ENCODE measurements around the gene ERP44.

ERP44 gene

GRCh38 chr9:100052375-100052774, 46.4 kb downstream of the ERP44 start:
- Histone ChIP-seq H3K27ac (ENCODE audit: low read depth, low read length) (no peak overlapping the region), H3K4me3 (ENCODE audit: low read depth, low read length) (no peak overlapping the region), H3K27me3 (ENCODE audit: insufficient read depth, low read length) (no peaks in the 10 kb centered on the region), H3K36me3 (ENCODE audit: insufficient read depth, low read length) (0 out of 2 replicates have a peak, but pooled peaks cover 2% of the 10 kb centered on the region), H3K4me1 (ENCODE audit: control insufficient read depth, insufficient read depth, low read length, unreplicated experiment) (no peaks in the 10 kb centered on the region), H2AFZ (ENCODE audit: low read length, unreplicated experiment) (no peak overlapping the region), H3K79me2 (ENCODE audit: control insufficient read depth, insufficient read depth, low read length, unreplicated experiment) (no peaks in the 10 kb centered on the region)

- H2AFZ ChIP-seq (ENCODE audit: low read length, unreplicated experiment), result no peak overlapping the region
- peaks cover 7% of the 10 kb centered on the region; the same call in 1 of the 2 replicates for H3K36me3 ChIP-seq (ENCODE audit: insufficient read depth, low read length)
- no peak overlapping the region for H3K4me3 ChIP-seq (ENCODE audit: low read depth, low read length)
- no peaks in the 10 kb centered on the region for H3K27me3 ChIP-seq (ENCODE audit: insufficient read depth, low read length)
- no peaks in the 10 kb centered on the region for H3K79me2 ChIP-seq (ENCODE audit: control insufficient read depth, insufficient read depth, low read length, unreplicated experiment)
- no peaks in the 10 kb centered on the region for H3K4me1 ChIP-seq (ENCODE audit: control insufficient read depth, insufficient read depth, low read length, unreplicated experiment)
- H3K27ac ChIP-seq (ENCODE audit: low read depth, low read length), result no peak overlapping the region
These were observed 49.2 kb downstream of the ERP44 start for GRCh38 chr9:100049551-100049950.

GRCh38 chr9:100038472-100038871, 60.3 kb downstream of the ERP44 start:
- H3K4me3 ChIP-seq (ENCODE audit: low read depth, low read length), result no peak overlapping the region
- peaks cover 28% of the 10 kb centered on the region for H3K79me2 ChIP-seq (ENCODE audit: control insufficient read depth, insufficient read depth, low read length, unreplicated experiment)
- no peaks in the 10 kb centered on the region for H3K27me3 ChIP-seq (ENCODE audit: insufficient read depth, low read length)
- no peak overlapping the region for H2AFZ ChIP-seq (ENCODE audit: low read length, unreplicated experiment)
- H3K27ac ChIP-seq (ENCODE audit: low read depth, low read length), result no peak overlapping the region
- H3K36me3 ChIP-seq (ENCODE audit: insufficient read depth, low read length), result peaks cover 10% of the 10 kb centered on the region
- H3K4me1 ChIP-seq (ENCODE audit: control insufficient read depth, insufficient read depth, low read length, unreplicated experiment), result no peaks in the 10 kb centered on the region

GRCh38 chr9:100033877-100034551, 64.8 kb downstream of the ERP44 start:
- H3K27ac ChIP-seq (ENCODE audit: low read depth, low read length), result no peak overlapping the region
- no peak overlapping the region for H2AFZ ChIP-seq (ENCODE audit: low read length, unreplicated experiment)
- H3K4me1 ChIP-seq (ENCODE audit: control insufficient read depth, insufficient read depth, low read length, unreplicated experiment), result no peaks in the 10 kb centered on the region
- H3K36me3 ChIP-seq (ENCODE audit: insufficient read depth, low read length), result peaks cover 15% of the 10 kb centered on the region
- no peaks in the 10 kb centered on the region for H3K27me3 ChIP-seq (ENCODE audit: insufficient read depth, low read length)
- peaks cover 28% of the 10 kb centered on the region for H3K79me2 ChIP-seq (ENCODE audit: control insufficient read depth, insufficient read depth, low read length, unreplicated experiment)
- no peak overlapping the region for H3K4me3 ChIP-seq (ENCODE audit: low read depth, low read length)

- Histone ChIP-seq H3K27ac (ENCODE audit: low read depth, low read length) (no peak overlapping the region), H2AFZ (ENCODE audit: low read length, unreplicated experiment) (no peak overlapping the region), H3K36me3 (ENCODE audit: insufficient read depth, low read length) (peaks cover 15% of the 10 kb centered on the region), H3K79me2 (ENCODE audit: control insufficient read depth, insufficient read depth, low read length, unreplicated experiment) (peaks cover 15% of the 10 kb centered on the region), H3K4me3 (ENCODE audit: low read depth, low read length) (no peak overlapping the region), H3K27me3 (ENCODE audit: insufficient read depth, low read length) (no peaks in the 10 kb centered on the region), H3K4me1 (ENCODE audit: control insufficient read depth, insufficient read depth, low read length, unreplicated experiment) (no peaks in the 10 kb centered on the region)
These were observed 68.3 kb downstream of the ERP44 start for GRCh38 chr9:100030548-100030947.

- Histone ChIP-seq H3K4me3 (ENCODE audit: low read depth, low read length) (no peak overlapping the region), H3K79me2 (ENCODE audit: control insufficient read depth, insufficient read depth, low read length, unreplicated experiment) (peaks cover 6% of the 10 kb centered on the region), H3K27ac (ENCODE audit: low read depth, low read length) (no peak overlapping the region), H3K27me3 (ENCODE audit: insufficient read depth, low read length) (no peaks in the 10 kb centered on the region), H3K4me1 (ENCODE audit: control insufficient read depth, insufficient read depth, low read length, unreplicated experiment) (no peaks in the 10 kb centered on the region), H2AFZ (ENCODE audit: low read length, unreplicated experiment) (no peak overlapping the region), H3K36me3 (ENCODE audit: insufficient read depth, low read length) (peaks cover 23% of the 10 kb centered on the region)
These were observed 69.5 kb downstream of the ERP44 start for GRCh38 chr9:100029251-100029650.

- Histone ChIP-seq H3K36me3 (ENCODE audit: insufficient read depth, low read length) (peaks cover 16% of the 10 kb centered on the region), H3K27ac (ENCODE audit: low read depth, low read length) (no peak overlapping the region), H3K27me3 (ENCODE audit: insufficient read depth, low read length) (no peaks in the 10 kb centered on the region), H3K79me2 (ENCODE audit: control insufficient read depth, insufficient read depth, low read length, unreplicated experiment) (no peaks in the 10 kb centered on the region), H3K4me3 (ENCODE audit: low read depth, low read length) (no peak overlapping the region), H2AFZ (ENCODE audit: low read length, unreplicated experiment) (no peak overlapping the region), H3K4me1 (ENCODE audit: control insufficient read depth, insufficient read depth, low read length, unreplicated experiment) (no peaks in the 10 kb centered on the region)
These were observed 70.5 kb downstream of the ERP44 start for GRCh38 chr9:100028201-100028784.

- Histone ChIP-seq H3K27ac (ENCODE audit: low read depth, low read length) (no peak overlapping the region), H3K36me3 (ENCODE audit: insufficient read depth, low read length) (peaks cover 8% of the 10 kb centered on the region), H3K4me3 (ENCODE audit: low read depth, low read length) (no peak overlapping the region), H3K27me3 (ENCODE audit: insufficient read depth, low read length) (no peaks in the 10 kb centered on the region), H3K79me2 (ENCODE audit: control insufficient read depth, insufficient read depth, low read length, unreplicated experiment) (no peaks in the 10 kb centered on the region), H2AFZ (ENCODE audit: low read length, unreplicated experiment) (no peak overlapping the region), H3K4me1 (ENCODE audit: control insufficient read depth, insufficient read depth, low read length, unreplicated experiment) (no peaks in the 10 kb centered on the region)
These were observed 71.3 kb downstream of the ERP44 start for GRCh38 chr9:100027543-100027942.

- Histone ChIP-seq H3K36me3 (ENCODE audit: insufficient read depth, low read length) (peaks cover 11% of the 10 kb centered on the region), H3K79me2 (ENCODE audit: control insufficient read depth, insufficient read depth, low read length, unreplicated experiment) (no peaks in the 10 kb centered on the region), H3K4me3 (ENCODE audit: low read depth, low read length) (no peak overlapping the region), H3K27me3 (ENCODE audit: insufficient read depth, low read length) (no peaks in the 10 kb centered on the region), H3K4me1 (ENCODE audit: control insufficient read depth, insufficient read depth, low read length, unreplicated experiment) (no peaks in the 10 kb centered on the region), H2AFZ (ENCODE audit: low read length, unreplicated experiment) (no peak overlapping the region), H3K27ac (ENCODE audit: low read depth, low read length) (no peak overlapping the region)
These were observed 76.9 kb downstream of the ERP44 start for GRCh38 chr9:100021931-100022330.

- Histone ChIP-seq H3K27ac (ENCODE audit: low read depth, low read length) (no peak overlapping the region), H3K27me3 (ENCODE audit: insufficient read depth, low read length) (no peaks in the 10 kb centered on the region), H3K79me2 (ENCODE audit: control insufficient read depth, insufficient read depth, low read length, unreplicated experiment) (no peaks in the 10 kb centered on the region), H3K4me1 (ENCODE audit: control insufficient read depth, insufficient read depth, low read length, unreplicated experiment) (no peaks in the 10 kb centered on the region), H3K36me3 (ENCODE audit: insufficient read depth, low read length) (peaks cover 10% of the 10 kb centered on the region), H2AFZ (ENCODE audit: low read length, unreplicated experiment) (no peak overlapping the region), H3K4me3 (ENCODE audit: low read depth, low read length) (no peak overlapping the region)
These were observed 78.5 kb downstream of the ERP44 start for GRCh38 chr9:100020121-100020795.

- H3K27me3 ChIP-seq (ENCODE audit: insufficient read depth, low read length), result no peaks in the 10 kb centered on the region
- H3K36me3 ChIP-seq (ENCODE audit: insufficient read depth, low read length), result 0 out of 2 replicates have a peak, but pooled peaks cover 3% of the 10 kb centered on the region
- H3K4me1 ChIP-seq (ENCODE audit: control insufficient read depth, insufficient read depth, low read length, unreplicated experiment), result no peaks in the 10 kb centered on the region
- H3K79me2 ChIP-seq (ENCODE audit: control insufficient read depth, insufficient read depth, low read length, unreplicated experiment), result no peaks in the 10 kb centered on the region
- H3K27ac ChIP-seq (ENCODE audit: low read depth, low read length), result no peak overlapping the region
- H2AFZ ChIP-seq (ENCODE audit: low read length, unreplicated experiment), result no peak overlapping the region
- H3K4me3 ChIP-seq (ENCODE audit: low read depth, low read length), result no peak overlapping the region
These were observed 79.3 kb downstream of the ERP44 start for GRCh38 chr9:100019541-100019940.

Measured in ACC112 (cell line).